Head of caudate nucleus (tissue), 42 donors: Measurements from ENCODE around the gene KIFC3.
"Not testable (repeated sequence)": the region's sequence is repeated elsewhere in the genome, so short reads cannot be mapped to it uniquely, and the experiment has no call there.

ENCODE experiments used
- DNase-seq, 42 donors: peaks; one replicate each; pipeline versions ENCODE4 v3.0.0 to v3.0.0-alpha.2; 2020 to 2021; ENCODE audit warnings: mixed read lengths in 7 of 42
- intact Hi-C: fragments of 100-400 bp; cut with DNase I; formaldehyde crosslinking; loops from one replicate; pipeline ENCODE4 v1.15.0; 2022

KIFC3 gene, protein sequence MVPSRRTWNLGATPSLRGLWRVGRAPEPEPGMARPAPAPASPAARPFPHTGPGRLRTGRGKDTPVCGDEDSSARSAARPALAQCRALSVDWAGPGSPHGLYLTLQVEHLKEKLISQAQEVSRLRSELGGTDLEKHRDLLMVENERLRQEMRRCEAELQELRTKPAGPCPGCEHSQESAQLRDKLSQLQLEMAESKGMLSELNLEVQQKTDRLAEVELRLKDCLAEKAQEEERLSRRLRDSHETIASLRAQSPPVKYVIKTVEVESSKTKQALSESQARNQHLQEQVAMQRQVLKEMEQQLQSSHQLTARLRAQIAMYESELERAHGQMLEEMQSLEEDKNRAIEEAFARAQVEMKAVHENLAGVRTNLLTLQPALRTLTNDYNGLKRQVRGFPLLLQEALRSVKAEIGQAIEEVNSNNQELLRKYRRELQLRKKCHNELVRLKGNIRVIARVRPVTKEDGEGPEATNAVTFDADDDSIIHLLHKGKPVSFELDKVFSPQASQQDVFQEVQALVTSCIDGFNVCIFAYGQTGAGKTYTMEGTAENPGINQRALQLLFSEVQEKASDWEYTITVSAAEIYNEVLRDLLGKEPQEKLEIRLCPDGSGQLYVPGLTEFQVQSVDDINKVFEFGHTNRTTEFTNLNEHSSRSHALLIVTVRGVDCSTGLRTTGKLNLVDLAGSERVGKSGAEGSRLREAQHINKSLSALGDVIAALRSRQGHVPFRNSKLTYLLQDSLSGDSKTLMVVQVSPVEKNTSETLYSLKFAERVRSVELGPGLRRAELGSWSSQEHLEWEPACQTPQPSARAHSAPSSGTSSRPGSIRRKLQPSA

DNA sequence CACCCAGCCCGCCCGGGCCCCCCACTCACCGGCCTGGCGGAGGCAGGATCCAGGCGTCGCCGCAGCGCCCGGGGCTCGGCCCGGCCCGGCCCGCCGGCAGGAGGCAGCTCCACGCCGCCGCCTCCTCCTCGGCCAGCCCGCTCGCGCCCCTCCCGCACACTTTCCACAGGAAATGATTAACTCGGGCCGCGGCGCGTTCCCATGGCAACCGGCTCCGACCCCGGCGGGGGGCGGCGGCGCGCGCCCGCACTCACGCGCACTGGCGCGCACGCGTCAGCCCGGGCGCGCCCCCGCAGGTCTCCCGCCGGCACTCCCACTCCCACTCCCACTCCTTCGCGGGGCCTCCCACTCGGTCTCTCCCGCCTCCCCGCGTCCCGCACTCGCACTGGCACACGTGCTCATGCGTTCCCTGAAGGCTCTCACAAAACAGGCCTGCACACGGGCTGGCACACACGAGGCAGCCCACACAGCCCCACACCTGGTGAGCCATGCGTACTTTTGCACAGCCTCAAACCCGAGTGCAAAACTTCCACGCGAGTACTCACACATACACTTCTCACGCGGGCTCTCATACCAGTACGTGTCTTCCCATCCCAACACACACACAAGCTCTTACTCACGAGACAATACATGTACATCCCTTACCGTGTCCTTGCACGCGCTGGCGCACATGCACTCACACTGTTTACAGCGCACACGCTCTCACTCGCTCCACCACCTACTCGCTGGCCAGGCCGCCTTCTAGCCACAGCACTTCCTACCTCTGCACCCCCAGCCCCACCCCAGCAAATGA, at the start of gene KIFC3:
TSS of gene KIFC3 (minus strand) at position 151 of the 793 bp plus-strand sequence. CDS start 4,248 bp downstream, outside the sequence.
- intact Hi-C loops = no loop called here
- peak; percentile 69 to 96 (median 88) for DNase-seq

- intact Hi-C loops = no loop called here
- DNase-seq = no peak
Measured at GRCh38 chr16:57848181-57848580, 45.9 kb upstream of the KIFC3 start.

DNA sequence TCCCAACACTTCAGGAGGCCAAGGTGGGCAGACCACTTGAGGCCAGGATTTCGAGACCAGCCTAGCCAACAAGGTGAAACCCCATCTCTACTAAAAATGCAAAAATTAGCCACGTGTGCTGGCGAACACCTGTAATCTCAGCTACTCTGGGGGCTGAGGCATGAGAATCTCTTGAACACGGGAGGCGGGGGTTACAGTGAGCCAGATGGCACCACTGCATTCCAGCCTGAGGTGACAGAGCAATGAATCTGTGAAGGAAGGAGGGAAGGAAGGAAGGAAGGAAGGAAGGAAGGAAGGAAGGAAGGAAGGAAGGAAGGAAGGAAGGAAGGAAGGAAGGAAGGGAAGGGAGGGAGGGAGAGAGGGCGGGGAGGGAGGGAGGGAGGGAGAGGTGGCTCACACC, 44.6 kb upstream of the KIFC3 start:
- intact Hi-C loops, DNase-seq: not testable (repeated sequence)

- DNase-seq = no peak
- intact Hi-C loops = no loop called here
Measured at GRCh38 chr16:57846078-57846697, 43.9 kb upstream of the KIFC3 start.

DNA sequence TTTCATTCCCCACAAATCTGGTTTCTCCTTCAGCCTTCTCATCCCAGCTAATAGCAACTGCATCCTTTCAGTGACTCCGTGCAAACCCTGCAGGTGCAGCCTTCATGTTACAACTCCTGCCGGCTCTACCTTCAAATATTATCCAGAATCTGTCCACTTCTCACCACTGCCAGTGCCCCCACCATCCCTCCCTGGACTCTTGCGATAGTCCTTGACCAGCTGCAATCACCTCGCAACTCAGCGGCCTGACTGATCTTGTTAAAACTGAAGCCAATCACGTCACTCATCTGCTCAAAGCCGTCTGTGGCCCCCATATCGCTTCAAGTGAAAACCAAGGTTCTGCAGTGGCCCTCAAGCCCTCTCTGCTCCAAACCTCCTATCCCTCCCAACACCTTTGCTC, 42.8 kb upstream of the KIFC3 start:
- intact Hi-C loops = no loop called here
- DNase-seq = no peak

- DNase-seq = no peak
- intact Hi-C loops = no loop called here
Measured at GRCh38 chr16:57844416-57845030, 42.2 kb upstream of the KIFC3 start.

- no peak for DNase-seq
Measured at GRCh38 chr16:57843400-57843799, 41.1 kb upstream of the KIFC3 start.

DNA sequence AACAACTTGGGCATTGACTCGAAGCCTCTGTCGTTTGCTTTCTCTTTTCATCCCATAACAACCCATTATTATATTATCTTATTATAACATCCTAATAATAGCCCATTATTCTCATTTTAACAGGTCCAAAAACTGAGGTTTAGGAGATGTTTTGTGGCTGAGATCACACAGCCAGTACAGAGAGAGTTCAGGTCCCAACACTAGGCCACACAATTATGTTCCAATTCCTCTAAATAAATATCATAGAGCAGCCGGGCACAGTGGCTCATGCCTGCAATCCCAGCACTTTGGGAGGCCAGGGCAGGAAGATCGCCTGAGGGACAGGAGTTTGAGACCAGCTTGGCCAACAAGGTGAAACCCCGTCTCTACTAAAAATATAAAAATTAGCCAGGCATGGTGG, 40.3 kb upstream of the KIFC3 start:
- intact Hi-C loops = no loop called here
- DNase-seq = no peak

More at GRCh38 chr16:57843400-57843799, 41.1 kb upstream of the KIFC3 start:
- intact Hi-C loops = no loop called here

DNA sequence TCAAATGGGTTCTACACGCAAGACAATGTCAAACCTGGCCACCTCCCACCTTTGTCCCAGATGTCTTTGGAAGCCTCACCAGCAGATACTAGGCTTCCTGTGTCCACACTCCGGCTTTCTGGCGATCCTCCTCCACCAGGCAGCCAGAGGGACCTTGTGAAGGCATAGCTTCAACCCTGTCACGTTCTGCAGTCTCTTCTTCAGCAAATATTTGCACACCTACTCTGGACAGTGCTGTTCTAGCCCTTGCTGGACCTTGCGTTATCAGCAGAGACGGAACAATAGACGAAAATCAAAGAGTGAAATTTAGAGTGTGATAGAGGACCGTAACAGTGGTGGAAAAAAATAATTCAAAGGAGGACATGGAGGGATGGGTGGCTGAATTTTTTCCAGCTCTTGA, 38.5 kb upstream of the KIFC3 start:
- intact Hi-C loops = no loop called here

DNA sequence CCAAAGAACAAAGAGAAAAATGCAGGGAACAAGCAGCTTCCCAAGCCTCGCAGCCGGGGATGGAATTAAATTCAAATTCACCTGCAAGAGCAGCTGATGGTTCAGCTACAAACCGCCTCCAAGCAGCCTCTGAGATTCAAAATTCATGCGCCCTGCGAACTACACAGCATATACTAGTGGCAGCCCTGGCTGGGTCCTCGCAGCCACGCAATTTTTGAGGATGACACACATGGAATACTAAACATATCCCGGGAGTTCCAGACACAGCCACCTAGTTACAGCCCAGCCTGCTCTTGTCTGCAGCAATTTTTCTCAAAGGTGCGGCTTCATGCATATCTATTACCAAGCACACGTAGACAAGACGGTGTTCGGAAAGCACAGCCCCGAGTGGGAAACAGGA, 35.9 kb upstream of the KIFC3 start:
- intact Hi-C loops = no loop called here

More for the DNA sequence above, 38.5 kb upstream of the KIFC3 start:
- no peak for DNase-seq

GRCh38 chr16:57837305-57838125, 35.2 kb upstream of the KIFC3 start:
- peak in 2 of 42 donors; percentile 7 to 18 for DNase-seq
- intact Hi-C loops = no loop called here

More for the DNA sequence above, 35.9 kb upstream of the KIFC3 start:
- DNase-seq = peak; percentile 21 to 88 (median 66)

DNA sequence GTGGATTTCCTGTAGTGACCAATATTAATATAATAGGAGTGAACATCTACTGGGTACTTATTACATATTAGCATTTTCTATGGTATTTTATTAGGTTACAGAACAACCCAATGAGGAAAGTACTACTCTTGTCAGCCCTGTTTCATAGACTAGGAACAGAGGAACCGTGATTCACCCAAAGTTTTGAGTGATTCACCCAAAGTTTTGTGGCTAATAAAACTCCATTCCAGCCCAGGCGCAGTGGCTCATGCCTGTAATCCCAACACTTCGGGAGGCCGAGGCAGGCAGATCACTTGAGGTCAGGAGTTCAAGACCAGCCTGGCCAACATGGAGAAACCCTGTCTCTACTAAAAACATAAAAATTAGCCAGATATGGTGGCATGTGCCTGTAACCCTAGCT, 33.1 kb upstream of the KIFC3 start:
- intact Hi-C loops, DNase-seq: not testable (repeated sequence)

GRCh38 chr16:57834936-57835335, 32.6 kb upstream of the KIFC3 start:
- intact Hi-C loops = no loop called here
- peak in 35 of 42 donors; percentile 14 to 90 (median 59) for DNase-seq

GRCh38 chr16:57830890-57831484, 28.7 kb upstream of the KIFC3 start:
- intact Hi-C loops = no loop called here
- DNase-seq = no peak

GRCh38 chr16:57829969-57830360, 27.7 kb upstream of the KIFC3 start:
- DNase-seq = no peak
- intact Hi-C loops = no loop called here

- no peak for DNase-seq
- intact Hi-C loops = no loop called here
Measured at GRCh38 chr16:57828272-57829161, 26.2 kb upstream of the KIFC3 start.
